Measurements from ENCODE around the gene DISC1.

The DISC1 gene

GRCh38 chr1:231817801-231818200 is 191.2 kb downstream of the DISC1 start:
- TF ChIP-seq CTCF (conservative IDR thresholded peaks at IDR 0.05; ENCODE audit: low read depth, low read length) = no peak
- no peak overlapping the region for H3K4me3 ChIP-seq (ENCODE audit: low read length)
- no peak for DNase-seq (ENCODE audit: low read depth)

- H3K4me3 ChIP-seq (ENCODE audit: low read length) = no peak overlapping the region
- DNase-seq (ENCODE audit: low read depth) = no peak
- TF ChIP-seq CTCF (conservative IDR thresholded peaks at IDR 0.05; ENCODE audit: low read depth, low read length) = no peak
Observed at GRCh38 chr1:231818337-231818736, 191.7 kb downstream of the DISC1 start.

DNA sequence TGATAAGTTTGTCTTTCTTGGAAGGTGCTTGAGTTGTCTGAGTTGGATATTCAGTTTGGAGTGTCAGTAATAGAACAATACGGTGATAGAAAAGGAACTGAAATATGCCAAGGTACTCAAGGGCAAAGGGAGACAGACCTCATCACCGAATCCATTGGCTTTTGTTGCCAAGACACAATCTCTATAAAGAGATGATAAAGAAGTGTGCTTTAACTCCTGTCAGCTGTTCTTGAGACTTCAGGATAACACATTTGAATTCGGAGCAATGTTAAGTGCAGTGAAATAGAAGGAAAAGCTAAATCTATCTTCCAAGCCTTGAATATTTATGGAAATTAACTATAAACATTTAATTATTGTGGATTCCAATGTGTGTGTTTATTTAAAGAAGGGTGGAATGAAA is 194.7 kb downstream of the DISC1 start:
- no peak overlapping the region for H3K4me3 ChIP-seq (ENCODE audit: low read length)
- TF ChIP-seq CTCF (conservative IDR thresholded peaks at IDR 0.05; ENCODE audit: low read depth, low read length) = no peak

DNA sequence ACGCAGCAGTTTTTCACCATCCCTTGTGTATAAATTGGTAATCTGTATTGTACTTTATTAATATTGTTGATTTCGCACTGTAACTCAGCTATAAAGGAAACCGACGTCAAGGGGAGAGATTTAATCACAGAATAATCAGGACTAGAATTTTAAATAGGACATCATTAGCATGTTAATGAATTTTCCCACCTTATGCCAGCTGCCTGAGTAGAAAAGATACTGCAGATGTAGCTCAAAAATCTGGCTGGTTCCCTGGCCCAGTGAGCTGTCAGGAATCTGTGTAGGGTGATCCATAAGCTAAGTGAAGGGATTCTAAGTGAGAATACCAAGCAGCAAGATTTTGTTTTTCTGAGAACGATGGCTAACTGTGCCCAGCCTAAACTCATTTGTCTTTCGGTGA is 195.5 kb downstream of the DISC1 start:
- H3K4me3 ChIP-seq (ENCODE audit: low read length) = no peak overlapping the region
- DNase-seq (ENCODE audit: low read depth) = no peak
- no peak for TF ChIP-seq CTCF (conservative IDR thresholded peaks at IDR 0.05; ENCODE audit: low read depth, low read length)

More for the DNA sequence above, 194.7 kb downstream of the DISC1 start:
- DNase-seq (ENCODE audit: low read depth) = no peak

DNA sequence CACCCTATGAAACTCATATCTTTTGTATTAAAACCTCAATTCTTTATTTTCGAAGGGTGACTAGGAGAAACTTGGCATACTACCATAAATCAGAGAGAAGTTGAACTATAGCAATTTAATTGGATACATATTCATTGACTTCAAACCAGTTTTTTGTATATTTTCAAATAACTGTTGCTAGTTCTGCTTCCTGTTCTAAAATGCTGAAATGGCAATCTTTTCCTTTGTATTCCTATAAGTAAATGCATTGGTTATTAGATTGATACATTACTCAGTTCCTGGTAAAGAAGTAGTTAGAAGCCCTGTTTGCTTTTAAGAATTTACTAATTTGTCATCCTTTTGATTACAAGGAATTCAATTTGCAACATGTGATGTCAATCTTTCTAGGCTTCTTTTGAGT is 200.0 kb downstream of the DISC1 start:
- no peak for DNase-seq (ENCODE audit: low read depth)
- TF ChIP-seq CTCF (conservative IDR thresholded peaks at IDR 0.05; ENCODE audit: low read depth, low read length) = no peak
- H3K4me3 ChIP-seq (ENCODE audit: low read length) = no peak overlapping the region

DNA sequence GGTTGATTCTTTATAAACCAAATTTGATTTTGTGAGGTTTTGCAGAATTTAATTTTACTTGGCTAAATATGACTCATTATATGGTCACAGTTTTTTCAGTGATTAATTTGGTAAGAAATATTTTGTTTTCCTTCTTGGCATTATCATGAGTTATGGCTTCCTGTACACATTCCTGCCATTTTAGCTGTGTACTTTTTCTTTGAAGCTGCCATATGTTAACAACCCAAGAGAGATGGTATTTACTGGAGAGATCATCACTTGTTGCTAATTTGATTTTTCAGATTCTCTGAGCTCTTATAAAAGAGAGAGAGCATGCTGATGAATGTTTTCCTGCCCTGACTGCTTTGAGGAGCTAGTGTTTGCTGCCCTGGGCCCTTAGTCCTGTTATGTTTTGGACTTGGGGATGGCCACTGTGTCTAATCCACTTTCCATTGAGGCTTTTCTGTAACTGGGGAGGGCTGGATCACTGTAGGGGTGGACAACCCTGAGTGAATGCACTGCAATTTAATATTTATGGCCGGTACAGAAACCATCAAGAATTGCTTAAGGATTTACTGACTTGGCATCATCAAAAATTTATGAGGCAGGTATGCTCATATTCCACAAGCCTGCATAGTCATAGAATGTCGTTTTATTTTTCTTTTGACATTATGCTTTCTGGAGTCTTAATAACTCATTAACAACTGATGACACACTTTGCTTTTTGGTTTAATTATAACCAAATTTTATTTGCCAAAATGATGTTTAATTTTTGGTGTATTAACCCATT is 200.9 kb downstream of the DISC1 start:
- no peak for TF ChIP-seq CTCF (conservative IDR thresholded peaks at IDR 0.05; ENCODE audit: low read depth, low read length)
- no peak overlapping the region for H3K4me3 ChIP-seq (ENCODE audit: low read length)
- peak; percentile 28 for DNase-seq (ENCODE audit: low read depth)

GRCh38 chr1:231828182-231828920 is 201.8 kb downstream of the DISC1 start:
- TF ChIP-seq CTCF (conservative IDR thresholded peaks at IDR 0.05; ENCODE audit: low read depth, low read length) = no peak
- peak; percentile 93 for DNase-seq (ENCODE audit: low read depth)
- H3K4me3 ChIP-seq (ENCODE audit: low read length) = no peak overlapping the region

Data from retinal pigment epithelial cell (primary cell).